GM21381 (cell line): ENCODE measurements around the gene CEACAM16.

ENCODE experiments used
- ATAC-seq: cut with Tn5 transposase; IDR thresholded peaks from one replicate; pipeline ENCODE4 v1.9.1; 2021; ENCODE audit warnings: mild to moderate bottlenecking, moderate library complexity; ENCODE audit not compliant: unreplicated experiment

CEACAM16 gene

GRCh38 chr19:44744871-44745332 is 46.0 kb downstream of the CEACAM16 start:
- no peak for ATAC-seq

GRCh38 chr19:44745341-44745831 is 46.4 kb downstream of the CEACAM16 start:
- ATAC-seq: no peak

GRCh38 chr19:44745887-44746600 is 47.1 kb downstream of the CEACAM16 start:
- no peak for ATAC-seq

GRCh38 chr19:44746616-44746945 is 47.6 kb downstream of the CEACAM16 start:
- no peak for ATAC-seq

- peak; percentile 40 for ATAC-seq
These were observed 48.2 kb downstream of the CEACAM16 start for GRCh38 chr19:44746946-44747738.

- peak; percentile 5 for ATAC-seq
These were observed 48.9 kb downstream of the CEACAM16 start for GRCh38 chr19:44747739-44748425.

- peak; percentile 29 for ATAC-seq
These were observed 49.7 kb downstream of the CEACAM16 start, which contains the start of gene BCL3 for GRCh38 chr19:44748426-44749254. TSS of gene BCL3 (plus strand) at chr19:44748708. CDS start at chr19:44748791, 83 bp downstream.

GRCh38 chr19:44749292-44749691 is 50.3 kb downstream of the CEACAM16 start:
- ATAC-seq: no peak

- no peak for ATAC-seq
These were observed 51.0 kb downstream of the CEACAM16 start for GRCh38 chr19:44749994-44750393.

GRCh38 chr19:44752123-44752815 is 53.3 kb downstream of the CEACAM16 start:
- ATAC-seq: no peak

- ATAC-seq: peak; percentile 66
These were observed 54.1 kb downstream of the CEACAM16 start for GRCh38 chr19:44752816-44753625.

- no peak for ATAC-seq
These were observed 54.6 kb downstream of the CEACAM16 start for GRCh38 chr19:44753626-44753931.

- ATAC-seq: peak; percentile 34
These were observed 55.2 kb downstream of the CEACAM16 start for GRCh38 chr19:44753932-44754749.

GRCh38 chr19:44754750-44755080 is 55.8 kb downstream of the CEACAM16 start:
- no peak for ATAC-seq

GRCh38 chr19:44755219-44755618 is 56.3 kb downstream of the CEACAM16 start:
- ATAC-seq: no peak

GRCh38 chr19:44756089-44756562 is 57.2 kb downstream of the CEACAM16 start:
- no peak for ATAC-seq

GRCh38 chr19:44757057-44757734 is 58.2 kb downstream of the CEACAM16 start:
- no peak for ATAC-seq
